NB4 (cell line): ENCODE results near the gene CD3E.

ENCODE experiments used
- CTCF ChIP-seq: IDR thresholded peaks from one replicate; pipeline ENCODE4 v1.5.1; 2012; ENCODE audit warnings: low read depth, low read length
- MAX ChIP-seq: IDR thresholded peaks from 2 replicates; pipeline ENCODE4 v1.6.1; 2011; ENCODE audit warnings: low read depth, low read length
- MYC ChIP-seq: IDR thresholded peaks from 2 replicates; pipeline ENCODE4 v1.6.1; 2011; ENCODE audit warnings: low read depth, low read length
- POLR2A ChIP-seq: IDR thresholded peaks from 2 replicates; pipeline ENCODE4 v1.6.1; 2011; ENCODE audit warnings: mild to moderate bottlenecking; ENCODE audit not compliant: insufficient read length; ENCODE audit errors: extremely low read depth

- TF ChIP-seq CTCF (no peak), POLR2A (no peak), MAX (no peak), MYC (no peak)
These were observed 38.1 kb downstream of the CD3E start, which contains the start of gene CD3D for GRCh38 chr11:118342503-118343161.
